Astrocyte (in vitro differentiated cells and primary cell): Measurements from ENCODE around the gene SPPL3. TPM values are rescaled to one million over a fixed set of nuclear protein-coding genes. Genes with fewer than 3 reads are reported as not detected.

Experiments used
- DNase-seq: peaks from one replicate; pipeline ENCODE4 v3.0.0-alpha.2; 2010; ENCODE audit warnings: low read depth
- FAIRE-seq: peaks from 2 replicates; lab custom pipeline; 2011; peaks lifted over from hg19 to GRCh38; lab: Jason Lieb, UNC
- H2AFZ ChIP-seq: 2 replicates; pipeline ENCODE4 v1.6.0; 2012; ENCODE audit warnings: low read depth, low read length, inconsistent platforms
- H3K27ac ChIP-seq: 2 replicates; pipeline ENCODE4 v1.5.1; 2011; ENCODE audit warnings: low read depth, low read length, inconsistent platforms
- H3K27me3 ChIP-seq: 2 replicates; pipeline ENCODE4 v1.6.0; 2011; ENCODE audit warnings: low read length, inconsistent platforms; ENCODE audit not compliant: insufficient read depth
- H3K36me3 ChIP-seq: 2 replicates; pipeline ENCODE4 v1.5.1; 2011; ENCODE audit warnings: low read length, inconsistent platforms; ENCODE audit not compliant: insufficient read depth
- H3K4me1 ChIP-seq: 2 replicates; pipeline ENCODE4 v1.5.1; 2011; ENCODE audit warnings: low read length, inconsistent platforms; ENCODE audit not compliant: insufficient read depth
- H3K4me2 ChIP-seq: 2 replicates; pipeline ENCODE4 v1.6.0; 2012; ENCODE audit warnings: low read length, inconsistent platforms
- H3K4me3 ChIP-seq: 2 replicates; pipeline ENCODE4 v1.5.1; 2011; ENCODE audit warnings: low read depth, mild to moderate bottlenecking, low read length, inconsistent platforms; ENCODE audit not compliant: insufficient read depth
- H3K79me2 ChIP-seq: 2 replicates; pipeline ENCODE4 v1.6.0; 2012; ENCODE audit warnings: mild to moderate bottlenecking, low read length, inconsistent platforms; ENCODE audit not compliant: insufficient read depth
- H3K9ac ChIP-seq: 2 replicates; pipeline ENCODE4 v1.6.0; 2012; ENCODE audit warnings: mild to moderate bottlenecking, low read length, inconsistent platforms
- H3K9me3 ChIP-seq: 2 replicates; pipeline ENCODE4 v1.5.1; 2012; ENCODE audit warnings: low read depth, mild to moderate bottlenecking, low read length, inconsistent platforms; ENCODE audit not compliant: insufficient read depth
- H4K20me1 ChIP-seq: 2 replicates; pipeline ENCODE4 v1.6.0; 2012; ENCODE audit warnings: low read length, inconsistent platforms; ENCODE audit not compliant: insufficient read depth
- H3K27ac Mint-ChIP-seq: one replicate; pipeline ENCODE4 v1.8.0; 2021; ENCODE audit warnings: mild to moderate bottlenecking, mixed read lengths; ENCODE audit not compliant: unreplicated experiment
- H3K27me3 Mint-ChIP-seq: one replicate; pipeline ENCODE4 v1.8.0; 2021; ENCODE audit warnings: low read depth, mixed read lengths; ENCODE audit not compliant: unreplicated experiment
- H3K36me3 Mint-ChIP-seq: one replicate; pipeline ENCODE4 v1.8.0; 2021; ENCODE audit warnings: low read depth, mixed read lengths; ENCODE audit not compliant: unreplicated experiment
- H3K4me1 Mint-ChIP-seq: one replicate; pipeline ENCODE4 v1.8.0; 2021; ENCODE audit warnings: low read depth, mixed read lengths; ENCODE audit not compliant: unreplicated experiment
- H3K4me3 Mint-ChIP-seq: one replicate; pipeline ENCODE4 v1.8.0; 2021; ENCODE audit warnings: mild to moderate bottlenecking, moderate library complexity, mixed read lengths; ENCODE audit not compliant: unreplicated experiment
- H3K9me3 Mint-ChIP-seq: one replicate; pipeline ENCODE4 v1.8.0; 2021; ENCODE audit warnings: mild to moderate bottlenecking, mixed read lengths; ENCODE audit not compliant: unreplicated experiment
- EZH2 ChIP-seq: IDR thresholded peaks from 2 replicates; pipeline ENCODE4 v1.6.1; 2012; ENCODE audit warnings: mild to moderate bottlenecking, low read length, inconsistent platforms; ENCODE audit not compliant: insufficient read depth
- total RNA-seq: library from RNA; stranded (reverse); gene quantifications from 2 replicates; pipeline ENCODE4 v1.2.1, GENCODE V29; 2021
- TF ChIP-seq, protein P1 (sequence below): IDR thresholded peaks from 2 replicates; pipeline ENCODE4 v1.5.1; 2011; ENCODE audit warnings: low read depth, mild to moderate bottlenecking, inconsistent platforms, low read length, moderate library complexity; ENCODE audit not compliant: insufficient read depth

Gene SPPL3
- total RNA-seq, 1 donor from 2014 or later: 48.3 TPM

DNA sequence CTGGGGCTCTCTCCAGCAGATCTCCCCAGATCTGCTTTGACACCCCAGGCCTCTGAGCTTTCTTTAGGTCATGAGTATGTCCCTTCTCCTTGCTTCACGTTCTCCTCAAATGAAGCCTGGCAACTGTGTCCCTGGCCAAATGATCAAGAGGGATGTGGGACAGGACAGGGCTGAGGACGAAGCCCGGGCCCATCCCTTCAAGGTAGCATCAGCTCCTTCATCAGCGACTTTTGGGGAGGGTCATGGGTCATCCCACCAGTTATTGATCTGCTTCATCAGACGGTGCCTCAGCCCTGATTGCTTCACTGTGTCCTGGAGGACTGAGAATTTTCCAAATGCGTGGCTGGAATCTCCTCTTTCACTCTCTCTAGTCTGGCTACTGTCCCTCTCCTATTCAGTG, 146.2 kb downstream of the SPPL3 start:
- no peak overlapping the region for H3K27ac Mint-ChIP-seq
- FAIRE-seq: no peak

DNA sequence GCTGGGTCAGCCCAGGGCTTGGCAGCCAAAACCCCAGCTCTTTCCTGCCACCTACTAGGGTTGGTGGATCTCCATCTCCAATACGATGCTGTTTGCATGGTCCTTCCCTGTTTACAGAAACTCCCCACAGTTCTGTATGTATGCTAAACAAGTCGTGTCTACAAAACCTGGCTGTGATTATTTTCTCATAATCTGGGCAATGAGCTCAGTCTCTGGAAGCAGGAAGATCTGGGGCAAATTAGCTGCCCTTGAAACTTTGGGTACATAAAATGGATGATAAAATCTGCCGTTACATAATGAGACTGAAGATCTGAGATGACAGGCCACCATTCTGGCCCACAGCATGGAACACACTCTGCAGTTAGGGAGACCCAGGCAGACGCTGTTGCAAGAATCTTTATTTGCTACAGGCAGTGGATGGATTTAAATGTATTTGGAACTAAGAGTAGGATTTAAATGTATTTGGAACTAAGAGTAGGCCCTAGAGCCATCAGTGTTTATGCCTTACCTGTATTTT, 146.9 kb downstream of the SPPL3 start:
- no peaks in the 10 kb centered on the region for H3K27me3 ChIP-seq
- no peak overlapping the region for H3K4me3 Mint-ChIP-seq
- no peak for FAIRE-seq

More for the DNA sequence above, 146.2 kb downstream of the SPPL3 start:
- Mint-ChIP-seq H3K27me3 (no peaks in the 10 kb centered on the region), H3K4me3 (no peak overlapping the region), H3K4me1 (peaks cover 15% of the 10 kb centered on the region), H3K9me3 (peaks cover 4% of the 10 kb centered on the region), H3K36me3 (peaks cover 21% of the 10 kb centered on the region)
- H3K36me3 ChIP-seq: no peaks in the 10 kb centered on the region
- no peak overlapping the region for H3K4me2 ChIP-seq
- no peak overlapping the region for H2AFZ ChIP-seq
- no peak for TF ChIP-seq EZH2
- TF ChIP-seq, protein P1, sequence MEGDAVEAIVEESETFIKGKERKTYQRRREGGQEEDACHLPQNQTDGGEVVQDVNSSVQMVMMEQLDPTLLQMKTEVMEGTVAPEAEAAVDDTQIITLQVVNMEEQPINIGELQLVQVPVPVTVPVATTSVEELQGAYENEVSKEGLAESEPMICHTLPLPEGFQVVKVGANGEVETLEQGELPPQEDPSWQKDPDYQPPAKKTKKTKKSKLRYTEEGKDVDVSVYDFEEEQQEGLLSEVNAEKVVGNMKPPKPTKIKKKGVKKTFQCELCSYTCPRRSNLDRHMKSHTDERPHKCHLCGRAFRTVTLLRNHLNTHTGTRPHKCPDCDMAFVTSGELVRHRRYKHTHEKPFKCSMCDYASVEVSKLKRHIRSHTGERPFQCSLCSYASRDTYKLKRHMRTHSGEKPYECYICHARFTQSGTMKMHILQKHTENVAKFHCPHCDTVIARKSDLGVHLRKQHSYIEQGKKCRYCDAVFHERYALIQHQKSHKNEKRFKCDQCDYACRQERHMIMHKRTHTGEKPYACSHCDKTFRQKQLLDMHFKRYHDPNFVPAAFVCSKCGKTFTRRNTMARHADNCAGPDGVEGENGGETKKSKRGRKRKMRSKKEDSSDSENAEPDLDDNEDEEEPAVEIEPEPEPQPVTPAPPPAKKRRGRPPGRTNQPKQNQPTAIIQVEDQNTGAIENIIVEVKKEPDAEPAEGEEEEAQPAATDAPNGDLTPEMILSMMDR: no peak
- no peaks in the 10 kb centered on the region for H4K20me1 ChIP-seq
- no peak for DNase-seq
- no peak overlapping the region for H3K9ac ChIP-seq
- H3K79me2 ChIP-seq: no peaks in the 10 kb centered on the region
- H3K4me1 ChIP-seq: peaks cover 5% of the 10 kb centered on the region
- no peaks in the 10 kb centered on the region for H3K9me3 ChIP-seq
- no peaks in the 10 kb centered on the region for H3K27me3 ChIP-seq
- H3K4me3 ChIP-seq: no peak overlapping the region
- no peak overlapping the region for H3K27ac ChIP-seq

DNA sequence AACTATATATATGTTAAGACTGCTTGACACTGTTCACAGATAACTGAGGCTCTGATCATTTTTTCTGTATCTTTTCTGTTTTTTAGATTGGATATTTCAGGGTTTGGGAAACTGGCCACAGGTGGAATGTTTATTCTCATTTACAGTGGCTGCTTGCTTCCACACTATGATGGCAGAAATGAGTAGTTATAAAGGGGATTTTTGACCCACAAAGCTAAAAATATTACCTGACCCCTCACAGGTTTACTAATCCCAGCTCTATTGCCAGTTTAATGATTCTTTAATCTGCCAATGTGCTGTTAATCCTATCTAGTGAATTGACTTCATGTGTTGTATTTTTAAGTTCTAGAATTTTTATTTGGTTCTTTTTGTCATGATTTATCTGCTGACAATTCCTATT, 148.9 kb downstream of the SPPL3 start:
- H3K79me2 ChIP-seq: no peaks in the 10 kb centered on the region
- no peak overlapping the region for H3K27ac Mint-ChIP-seq
- no peaks in the 10 kb centered on the region for H3K36me3 ChIP-seq
- H3K4me1 Mint-ChIP-seq: no peaks in the 10 kb centered on the region
- H4K20me1 ChIP-seq: no peaks in the 10 kb centered on the region
- H3K27me3 ChIP-seq: no peaks in the 10 kb centered on the region
- TF ChIP-seq, protein P1: no peak
- TF ChIP-seq EZH2: no peak
- DNase-seq: no peak
- no peak overlapping the region for H3K9ac ChIP-seq
- H3K4me2 ChIP-seq: no peak overlapping the region
- H3K9me3 Mint-ChIP-seq: peaks cover 4% of the 10 kb centered on the region
- no peak overlapping the region for H3K27ac ChIP-seq
- no peak overlapping the region for H3K4me3 Mint-ChIP-seq
- no peak overlapping the region for H2AFZ ChIP-seq
- FAIRE-seq: no peak
- H3K4me3 ChIP-seq: no peak overlapping the region
- H3K4me1 ChIP-seq: no peaks in the 10 kb centered on the region
- H3K36me3 Mint-ChIP-seq: peaks cover 17% of the 10 kb centered on the region
- no peaks in the 10 kb centered on the region for H3K9me3 ChIP-seq
- no peaks in the 10 kb centered on the region for H3K27me3 Mint-ChIP-seq

More for the DNA sequence above, 146.9 kb downstream of the SPPL3 start:
- no peaks in the 10 kb centered on the region for H3K27me3 Mint-ChIP-seq
- H3K9me3 Mint-ChIP-seq: peaks cover 4% of the 10 kb centered on the region
- no peak for DNase-seq
- H3K27ac ChIP-seq: no peak overlapping the region
- no peak for TF ChIP-seq EZH2
- TF ChIP-seq, protein P1: no peak
- no peak overlapping the region for H3K27ac Mint-ChIP-seq
- peaks cover 20% of the 10 kb centered on the region for H3K36me3 Mint-ChIP-seq
- no peak overlapping the region for H3K9ac ChIP-seq
- H2AFZ ChIP-seq: no peak overlapping the region
- no peak overlapping the region for H3K4me3 ChIP-seq
- no peaks in the 10 kb centered on the region for H3K79me2 ChIP-seq
- H3K4me1 ChIP-seq: peaks cover 5% of the 10 kb centered on the region
- H3K9me3 ChIP-seq: no peaks in the 10 kb centered on the region
- no peaks in the 10 kb centered on the region for H3K36me3 ChIP-seq
- no peak overlapping the region for H3K4me2 ChIP-seq
- no peaks in the 10 kb centered on the region for H4K20me1 ChIP-seq
- H3K4me1 Mint-ChIP-seq: peaks cover 13% of the 10 kb centered on the region
